Colonic mucosa (tissue), 4 donors: ENCODE results near the gene PLEKHG2. TPM values are rescaled to one million over a fixed set of nuclear protein-coding genes. Genes with fewer than 3 reads are reported as not detected.

ENCODE experiments used
- DNase-seq: peaks from one replicate; pipeline ENCODE4 v3.0.0-alpha.2; 2020
- H3K27ac ChIP-seq: fragments of 200-600 bp; one replicate; pipeline ENCODE4 v1.8.0; 2021
- H3K27me3 ChIP-seq: fragments of 200-600 bp; one replicate; pipeline ENCODE4 v1.8.0; 2021
- H3K36me3 ChIP-seq: fragments of 200-600 bp; one replicate; pipeline ENCODE4 v1.8.0; 2021
- H3K4me1 ChIP-seq: fragments of 200-600 bp; one replicate; pipeline ENCODE4 v1.8.0; 2021; ENCODE audit warnings: mild to moderate bottlenecking
- H3K4me3 ChIP-seq: fragments of 200-600 bp; one replicate; pipeline ENCODE4 v1.8.0; 2021
- H3K9ac ChIP-seq, 2 donors: one replicate each; pipeline ENCODE4 v1.7.0; 2013; ENCODE audit warnings: control low read depth in 2 of 2, low read depth in 2 of 2, low read length in 2 of 2
- H3K9me3 ChIP-seq: fragments of 200-600 bp; one replicate; pipeline ENCODE4 v1.8.0; 2021
- CTCF ChIP-seq: fragments of 200-600 bp; IDR thresholded peaks from one replicate; pipeline ENCODE4 v1.8.0; 2022; ENCODE audit warnings: antibody characterized with exemption, mild to moderate bottlenecking
- intact Hi-C: fragments of 100-400 bp; cut with DNase I; formaldehyde crosslinking; loops from one replicate; pipeline ENCODE4 v1.14.1; 2022
- total RNA-seq, 2 donors: library from RNA; stranded (reverse); fragmentation: NEBNext Ultra II Directional in 1 of 2; extraction: Animal tissue kit (Norgen Biotek cat#: 25700) in 1 of 2; gene quantifications; one replicate each; pipeline ENCODE4 v1.2.1, GENCODE V29; 2021
- donor health status: healthy.
- donor health status: DM: no; HTN: no; CAD: no.
- donor health status: DM: no; HTN: no; CAD: no.

The PLEKHG2 gene
- total RNA-seq, 2 donors from 2014 or later, result 8.0 to 10.4 TPM

- Histone ChIP-seq H3K4me3 (peak overlapping the region; percentile 59), H3K9me3 (no peaks in the 10 kb centered on the region), H3K36me3 (peaks cover under 1% of the 10 kb centered on the region), H3K9ac (peak overlapping the region; percentile 67 to 81), H3K4me1 (peaks cover 13% of the 10 kb centered on the region), H3K27ac (peak overlapping the region; percentile 89), H3K27me3 (peaks cover 15% of the 10 kb centered on the region)
- intact Hi-C loops, result no loop called here
- DNase-seq, result peak; percentile 56
- TF ChIP-seq CTCF, result no peak
These were observed 922 bp downstream of the PLEKHG2 start for GRCh38 chr19:39413272-39413910.

GRCh38 chr19:39413911-39414608 lies 1.6 kb downstream of the PLEKHG2 start:
- peak overlapping the region; percentile 89 for H3K27ac ChIP-seq
- H3K9me3 ChIP-seq, result no peaks in the 10 kb centered on the region
- peaks cover 13% of the 10 kb centered on the region for H3K4me1 ChIP-seq
- H3K36me3 ChIP-seq, result no peaks in the 10 kb centered on the region
- peak overlapping the region; percentile 58 to 67 for H3K9ac ChIP-seq
- H3K4me3 ChIP-seq, result peak overlapping the region; percentile 59
- intact Hi-C loops, result no loop called here
- H3K27me3 ChIP-seq, result peaks cover 15% of the 10 kb centered on the region
- no peak for TF ChIP-seq CTCF
- peak; percentile 43 for DNase-seq

- peak; percentile 20 for DNase-seq
- peaks cover 13% of the 10 kb centered on the region for H3K4me1 ChIP-seq
- TF ChIP-seq CTCF, result no peak
- no peaks in the 10 kb centered on the region for H3K36me3 ChIP-seq
- intact Hi-C loops, result no loop called here
- peak overlapping the region; percentile 31 to 38 for H3K9ac ChIP-seq
- peaks cover 15% of the 10 kb centered on the region for H3K27me3 ChIP-seq
- H3K27ac ChIP-seq, result no peak overlapping the region
- H3K9me3 ChIP-seq, result no peaks in the 10 kb centered on the region
- H3K4me3 ChIP-seq, result no peak overlapping the region
These were observed 2.9 kb downstream of the PLEKHG2 start for GRCh38 chr19:39415111-39416046.

- H3K4me1 ChIP-seq, result peaks cover 2% of the 10 kb centered on the region
- no peak for DNase-seq
- H3K4me3 ChIP-seq, result no peak overlapping the region
- TF ChIP-seq CTCF, result no peak
- peaks cover 15% of the 10 kb centered on the region for H3K27me3 ChIP-seq
- H3K9ac ChIP-seq, result no peak overlapping the region
- no peak overlapping the region for H3K27ac ChIP-seq
- H3K36me3 ChIP-seq, result no peaks in the 10 kb centered on the region
- H3K9me3 ChIP-seq, result no peaks in the 10 kb centered on the region
- intact Hi-C loops, result no loop called here
These were observed 4.0 kb downstream of the PLEKHG2 start for GRCh38 chr19:39416152-39417120.
